ENCODE data around the gene LYSMD1. TPM values are rescaled to one million over a fixed set of nuclear protein-coding genes. Genes with fewer than 3 reads are reported as not detected.

The LYSMD1 gene
- total and polyA plus RNA-seq, 2 of the 8 experiments (the other 6 are each of a cell fraction or from before 2014, with no cell fraction given) = 2.4 to 6.0 TPM

GRCh38 chr1:151192047-151192446 lies 26.3 kb upstream of the LYSMD1 start:
- no peak overlapping the region for H2AK5ac ChIP-seq (ENCODE audit: low read depth, low read length)
- H4K5ac ChIP-seq (ENCODE audit: insufficient read length, low read depth, low read length) = no peak overlapping the region
- no peak overlapping the region for H4K8ac ChIP-seq (ENCODE audit: extremely low read depth, insufficient read depth, low read length)
- H3K23ac ChIP-seq (ENCODE audit: insufficient read length) = no peak overlapping the region
- no peak overlapping the region for H3K9ac ChIP-seq (replicated peaks in 1 of 4; ENCODE audit: extremely low read depth in 1 of 4, low read depth in 3 of 4, low read length in 3 of 4)
- H3K4ac ChIP-seq (replicated peaks; ENCODE audit: insufficient read length, low read depth, low read length) = no peak overlapping the region
- no peak overlapping the region for H3K4me2 ChIP-seq (ENCODE audit: insufficient read depth in 1 of 2, low read depth in 2 of 2, low read length in 2 of 2)
- 88% methylated on average over 7 of the region's 7 CpGs; no CpG with 5 or more reads in 1 of the 2 experiments for WGBS, 2 experiments (ENCODE audit: extremely low coverage in 1 of 2, insufficient coverage in 1 of 2, insufficient read length in 1 of 2, insufficient replicate concordance in 2 of 2, low coverage in 1 of 2, low lambda C conversion rate in 2 of 2, missing lambda C conversion rate in 1 of 2)
- H3K56ac ChIP-seq (replicated peaks; ENCODE audit: insufficient read length, low read depth, low read length) = no peak overlapping the region
- H4K91ac ChIP-seq (replicated peaks; ENCODE audit: insufficient read length, low read length) = no peak overlapping the region
- no peaks in the 10 kb centered on the region; the same call in 1 of the 2 replicates for H3K23me2 ChIP-seq (ENCODE audit: low read depth, low read length)
- FAIRE-seq = no peak
- ChIA-PET POLR2A (ENCODE audit: partially characterized antibody) (no interaction called here), CTCF (ENCODE audit: partially characterized antibody) (interaction anchor here (1.8 kb wide), 1 partner anchor 60 kb away, joined by 3 read pairs; no protein-coding TSS in a partner anchor)
- H3K4me1 ChIP-seq (replicated peaks in 1 of 4; ENCODE audit: control insufficient read depth in 3 of 4, insufficient read depth in 4 of 4, low read length in 3 of 4) = no peaks in the 10 kb centered on the region; a peak in 1 of 7 replicates
- no peak overlapping the region for H2BK120ac ChIP-seq (replicated peaks; ENCODE audit: low read depth, low read length)
- no peak overlapping the region for H3K18ac ChIP-seq (ENCODE audit: extremely low read depth, low read length)
- H3K27me3 ChIP-seq (replicated peaks in 1 of 4; ENCODE audit: control insufficient read depth in 3 of 4, extremely low read depth in 1 of 4, insufficient read depth in 3 of 4, low read length in 3 of 4) = no peaks in the 10 kb centered on the region
- H3K79me2 ChIP-seq (ENCODE audit: control insufficient read depth in 1 of 2, insufficient read depth in 2 of 2, low read length in 2 of 2) = peaks cover 7 to 26% of the 10 kb centered on the region in 2 experiments
- H2BK20ac ChIP-seq (ENCODE audit: low read length) = no peak overlapping the region
- peaks cover 3% of the 10 kb centered on the region; the same call in 1 of the 2 replicates for H3K79me1 ChIP-seq (ENCODE audit: low read depth, low read length)
- no peak overlapping the region for H2BK12ac ChIP-seq (ENCODE audit: low read depth, low read length)
- H2BK15ac ChIP-seq (ENCODE audit: low read length) = peak overlapping the region; percentile 61; the same call in 1 of the 2 replicates
- H2BK5ac ChIP-seq (ENCODE audit: low read depth, low read length) = no peak overlapping the region
- H3K4me3 ChIP-seq (ENCODE audit: extremely low read depth in 1 of 4, insufficient read depth in 2 of 4, low read depth in 3 of 4, low read length in 4 of 4) = no peak overlapping the region
- H2AFZ ChIP-seq (ENCODE audit: low read length) = no peak overlapping the region
- H3K36me3 ChIP-seq (ENCODE audit: control insufficient read depth in 2 of 4, insufficient read depth in 4 of 4, low read length in 3 of 4) = no peaks in the 10 kb centered on the region
- H3K9me3 ChIP-seq (ENCODE audit: insufficient read depth in 2 of 2, low read depth in 1 of 2, low read length in 1 of 2) = no peaks in the 10 kb centered on the region
- no peak for DNase-seq (ENCODE audit: low read depth in 1 of 2, low spot score in 2 of 2)
- H3K27ac ChIP-seq (ENCODE audit: low read depth, low read length) = no peak overlapping the region
- no peak overlapping the region for H3K14ac ChIP-seq (ENCODE audit: insufficient read length)
- peaks cover 0 to 1% of the 10 kb centered on the region in 2 experiments for H4K20me1 ChIP-seq (replicated peaks in 1 of 2; ENCODE audit: control insufficient read depth in 1 of 2, insufficient read depth in 2 of 2, low read length in 2 of 2)
- TF ChIP-seq FOSL1 (IDR thresholded peaks at IDR 0.05; ENCODE audit: insufficient read depth, low read depth, low read length) (no peak), RAD21 (IDR thresholded peaks at IDR 0.05 in 1 of 2, conservative IDR thresholded peaks at IDR 0.05 in 1 of 2; ENCODE audit: low read depth in 2 of 2, low read length in 2 of 2) (no peak), POLR2AphosphoS5 (IDR thresholded peaks at IDR 0.05; ENCODE audit: low read depth, low read length) (no peak), SUZ12 (IDR thresholded peaks at IDR 0.05; ENCODE audit: low read length) (no peak), CREB1 (IDR thresholded peaks at IDR 0.05) (no peak)
